LoVo (cell line): ENCODE measurements around the gene PLEKHA5.
A peak's percentile ranks its signal among the peaks of the same experiment; 100 is the strongest.
"Not testable (repeated sequence)": the region's sequence is repeated elsewhere in the genome, so short reads cannot be mapped to it uniquely, and the experiment has no call there.

Experiments used
- DNase-seq: peaks from one replicate; pipeline ENCODE4 v3.0.0-alpha.2; 2016; ENCODE audit warnings: low spot score

Gene PLEKHA5, protein sequence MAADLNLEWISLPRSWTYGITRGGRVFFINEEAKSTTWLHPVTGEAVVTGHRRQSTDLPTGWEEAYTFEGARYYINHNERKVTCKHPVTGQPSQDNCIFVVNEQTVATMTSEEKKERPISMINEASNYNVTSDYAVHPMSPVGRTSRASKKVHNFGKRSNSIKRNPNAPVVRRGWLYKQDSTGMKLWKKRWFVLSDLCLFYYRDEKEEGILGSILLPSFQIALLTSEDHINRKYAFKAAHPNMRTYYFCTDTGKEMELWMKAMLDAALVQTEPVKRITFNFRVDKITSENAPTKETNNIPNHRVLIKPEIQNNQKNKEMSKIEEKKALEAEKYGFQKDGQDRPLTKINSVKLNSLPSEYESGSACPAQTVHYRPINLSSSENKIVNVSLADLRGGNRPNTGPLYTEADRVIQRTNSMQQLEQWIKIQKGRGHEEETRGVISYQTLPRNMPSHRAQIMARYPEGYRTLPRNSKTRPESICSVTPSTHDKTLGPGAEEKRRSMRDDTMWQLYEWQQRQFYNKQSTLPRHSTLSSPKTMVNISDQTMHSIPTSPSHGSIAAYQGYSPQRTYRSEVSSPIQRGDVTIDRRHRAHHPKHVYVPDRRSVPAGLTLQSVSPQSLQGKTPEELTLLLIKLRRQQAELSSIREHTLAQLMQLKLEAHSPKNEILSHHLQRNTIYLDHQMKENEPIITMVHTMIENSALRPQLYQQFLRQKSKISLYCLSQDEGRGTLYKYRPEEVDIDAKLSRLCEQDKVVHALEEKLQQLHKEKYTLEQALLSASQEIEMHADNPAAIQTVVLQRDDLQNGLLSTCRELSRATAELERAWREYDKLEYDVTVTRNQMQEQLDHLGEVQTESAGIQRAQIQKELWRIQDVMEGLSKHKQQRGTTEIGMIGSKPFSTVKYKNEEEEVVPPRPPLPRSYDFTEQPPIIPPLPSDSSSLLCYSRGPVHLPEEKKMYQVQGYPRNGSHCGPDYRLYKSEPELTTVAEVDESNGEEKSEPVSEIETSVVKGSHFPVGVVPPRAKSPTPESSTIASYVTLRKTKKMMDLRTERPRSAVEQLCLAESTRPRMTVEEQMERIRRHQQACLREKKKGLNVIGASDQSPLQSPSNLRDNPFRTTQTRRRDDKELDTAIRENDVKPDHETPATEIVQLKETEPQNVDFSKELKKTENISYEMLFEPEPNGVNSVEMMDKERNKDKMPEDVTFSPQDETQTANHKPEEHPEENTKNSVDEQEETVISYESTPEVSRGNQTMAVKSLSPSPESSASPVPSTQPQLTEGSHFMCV

DNA sequence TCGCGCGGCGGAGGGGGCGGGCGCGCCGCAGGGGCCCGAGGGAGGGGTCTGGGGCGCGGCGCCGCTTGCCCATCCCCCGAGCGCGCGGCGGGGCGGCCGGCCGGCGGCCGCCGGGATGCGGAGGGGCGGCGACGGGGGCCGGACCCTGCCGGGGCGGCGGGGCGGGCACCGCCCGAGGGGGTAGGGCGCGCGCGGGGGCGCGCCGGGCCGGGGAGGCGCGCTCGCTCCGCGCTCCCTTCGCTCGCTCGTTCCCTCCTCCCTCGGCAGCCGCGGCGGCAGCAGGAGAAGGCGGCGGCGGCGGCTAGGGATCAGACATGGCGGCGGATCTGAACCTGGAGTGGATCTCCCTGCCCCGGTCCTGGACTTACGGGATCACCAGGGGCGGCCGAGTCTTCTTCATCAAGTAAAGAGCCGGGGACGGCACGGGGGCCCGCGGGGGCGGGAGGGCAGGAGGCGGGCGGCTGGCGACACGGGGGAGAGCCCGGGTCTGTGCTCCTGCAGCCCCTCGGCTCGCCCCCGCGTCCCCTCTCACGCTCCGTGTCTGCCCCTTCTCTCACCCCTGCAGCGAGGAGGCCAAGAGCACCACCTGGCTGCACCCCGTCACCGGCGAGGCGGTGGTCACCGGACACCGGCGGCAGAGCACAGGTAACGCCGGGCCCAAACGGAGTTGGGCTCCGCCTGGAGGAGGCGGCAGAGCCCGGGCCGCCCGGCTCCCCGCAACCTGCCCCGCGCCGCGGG lies at the start of gene PLEKHA5:
PLEKHA5 (plus strand) TSS at position 248 of the 738 bp plus-strand sequence; CDS start at position 315, 67 bp downstream.
- DNase-seq, result peak; percentile 81

DNA sequence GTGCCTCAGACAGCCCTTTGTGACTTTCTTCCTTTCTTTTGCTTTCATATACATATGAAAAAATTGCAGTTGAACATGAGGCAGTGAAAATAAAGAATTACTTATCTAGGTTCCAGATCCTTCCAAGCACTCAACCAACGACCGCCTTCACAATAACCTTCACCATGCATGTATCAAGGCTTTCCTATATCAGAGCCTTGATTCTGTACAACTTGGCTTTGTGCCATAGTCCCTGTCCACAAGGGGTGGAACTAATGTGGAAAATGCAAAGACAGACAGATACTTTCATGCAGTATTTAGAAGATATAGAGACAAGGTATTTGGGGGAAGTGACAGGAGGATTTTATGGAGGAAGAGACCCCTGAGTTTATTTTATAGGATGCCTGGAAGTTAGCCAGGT lies 48.6 kb upstream of the PLEKHA5 start:
- no peak for DNase-seq

GRCh38 chr12:19082365-19082911 lies 47.1 kb upstream of the PLEKHA5 start:
- no peak for DNase-seq

DNA sequence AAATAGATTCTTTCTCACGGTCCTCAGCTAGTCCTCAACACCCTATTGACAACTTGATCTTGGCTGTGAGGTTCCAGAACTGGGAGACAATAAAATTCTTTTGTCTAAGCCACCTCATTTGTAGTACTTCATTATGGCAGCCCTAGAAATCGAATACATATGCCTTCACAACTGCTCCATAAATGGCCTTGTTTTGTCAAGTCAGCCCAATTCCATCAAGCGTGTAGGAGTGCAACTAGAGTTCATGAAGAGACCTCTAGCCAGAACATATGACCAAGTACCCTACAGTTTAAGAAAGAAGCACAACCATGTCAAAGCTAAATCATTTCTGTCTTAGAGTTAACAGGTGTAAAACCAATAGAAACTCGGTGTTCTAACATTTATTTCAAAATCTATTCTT lies 45.0 kb upstream of the PLEKHA5 start:
- DNase-seq, result no peak

- no peak for DNase-seq
These were observed 44.4 kb upstream of the PLEKHA5 start for GRCh38 chr12:19085090-19085489.

- no peak for DNase-seq
These were observed 40.9 kb upstream of the PLEKHA5 start for GRCh38 chr12:19088606-19089005.

DNA sequence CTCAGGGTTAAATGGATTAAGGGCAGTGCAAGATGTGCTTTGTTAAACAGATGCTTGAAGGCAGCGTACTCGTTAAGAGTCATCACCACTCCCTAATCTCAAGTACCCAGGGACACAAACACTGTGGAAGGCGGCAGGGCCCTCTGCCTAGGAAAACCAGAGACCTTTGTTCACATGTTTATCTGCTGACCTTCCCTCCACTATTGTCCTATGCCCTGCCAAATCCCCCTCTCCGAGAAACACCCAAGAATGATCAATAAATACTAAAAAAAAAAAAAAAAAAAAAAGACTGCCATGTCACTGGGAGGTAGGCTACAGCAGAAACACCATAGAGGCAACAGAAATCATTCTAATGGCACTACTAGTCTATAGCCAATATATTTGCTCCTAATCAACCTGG lies 37.1 kb upstream of the PLEKHA5 start:
- not testable (repeated sequence) for DNase-seq

- DNase-seq, result no peak
These were observed 36.3 kb upstream of the PLEKHA5 start for GRCh38 chr12:19093218-19093617.

DNA sequence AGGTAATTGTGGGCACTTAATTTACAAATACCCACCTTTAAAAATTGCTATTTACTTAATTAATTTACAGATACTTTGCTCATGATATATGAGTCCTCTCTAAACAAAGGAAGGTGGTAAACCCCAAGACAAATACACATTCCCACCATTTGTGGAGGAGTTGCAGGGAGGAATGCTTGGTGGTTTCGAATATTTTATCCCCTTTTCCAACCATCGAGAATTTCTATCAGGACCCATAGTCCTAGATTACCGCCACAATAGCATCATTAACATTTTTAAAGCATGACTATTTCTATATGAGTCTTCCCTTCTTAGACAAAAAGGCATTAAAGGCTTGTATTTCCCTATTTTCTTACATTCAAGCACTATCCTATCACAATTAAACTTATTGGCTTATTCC lies 34.2 kb upstream of the PLEKHA5 start:
- no peak for DNase-seq

- DNase-seq, result peak; percentile 77
These were observed 33.6 kb upstream of the PLEKHA5 start for GRCh38 chr12:19095756-19096480.

DNA sequence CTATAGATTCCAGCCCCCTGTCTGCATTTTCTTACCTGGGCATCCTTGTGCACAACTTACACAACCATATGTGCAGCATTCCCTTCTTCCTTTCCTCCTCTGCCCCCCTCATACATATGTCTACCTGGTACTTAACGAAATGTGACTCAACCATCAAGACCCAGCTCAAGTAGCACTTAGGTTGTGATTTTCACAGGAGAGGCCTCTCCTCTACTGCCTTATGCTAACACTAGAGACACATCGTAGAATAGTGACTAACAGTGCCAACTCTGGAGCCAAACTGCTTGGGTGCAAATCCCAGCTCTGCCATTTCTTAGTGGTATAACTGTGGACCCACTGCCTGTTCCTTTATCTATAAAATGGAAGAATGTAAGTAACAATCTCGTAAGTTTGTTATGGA lies 24.1 kb upstream of the PLEKHA5 start:
- no peak for DNase-seq

- no peak for DNase-seq
These were observed 21.8 kb upstream of the PLEKHA5 start for GRCh38 chr12:19107750-19108149.

GRCh38 chr12:19110221-19110940 lies 19.2 kb upstream of the PLEKHA5 start:
- DNase-seq, result no peak

- DNase-seq, result no peak
These were observed 16.1 kb upstream of the PLEKHA5 start for GRCh38 chr12:19113464-19113863.

- no peak for DNase-seq
These were observed 14.2 kb upstream of the PLEKHA5 start for GRCh38 chr12:19115285-19115684.

DNA sequence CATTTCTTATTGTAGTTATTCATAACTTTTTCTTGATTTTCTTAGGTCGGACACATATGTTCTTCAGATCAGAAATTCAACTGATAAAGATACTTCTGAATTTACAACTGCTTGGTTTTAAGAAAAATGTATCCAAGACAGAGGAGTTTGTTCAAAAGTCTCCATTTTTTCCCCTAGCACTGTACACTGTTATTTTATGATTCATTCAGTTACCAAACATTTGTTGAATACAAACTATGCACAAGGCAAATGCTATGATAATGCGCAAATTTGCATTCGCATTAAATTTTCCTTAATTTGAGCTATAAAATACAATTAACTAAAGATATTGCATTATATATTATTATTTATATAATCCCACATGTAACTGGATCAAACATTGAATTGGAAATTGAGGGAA lies 10.1 kb upstream of the PLEKHA5 start:
- no peak for DNase-seq

DNA sequence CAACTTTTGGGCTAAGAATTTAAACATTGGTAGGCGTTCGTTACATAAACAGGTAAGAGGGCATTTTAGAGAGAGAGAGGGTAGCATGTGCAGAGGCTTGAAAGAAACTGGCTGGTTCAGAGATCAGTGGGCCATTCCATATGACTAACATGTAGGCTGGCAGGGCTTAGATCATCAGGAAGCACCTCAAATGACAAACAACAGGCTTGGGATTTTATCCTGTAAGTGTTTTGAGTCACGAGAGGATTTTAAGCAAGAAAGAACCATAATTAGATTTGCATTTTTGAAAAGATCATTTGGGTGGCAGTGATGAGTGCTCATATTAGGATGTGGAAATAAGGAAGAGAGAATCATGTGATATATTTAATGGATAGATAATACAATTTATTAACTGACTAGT lies 8.7 kb upstream of the PLEKHA5 start:
- no peak for DNase-seq

DNA sequence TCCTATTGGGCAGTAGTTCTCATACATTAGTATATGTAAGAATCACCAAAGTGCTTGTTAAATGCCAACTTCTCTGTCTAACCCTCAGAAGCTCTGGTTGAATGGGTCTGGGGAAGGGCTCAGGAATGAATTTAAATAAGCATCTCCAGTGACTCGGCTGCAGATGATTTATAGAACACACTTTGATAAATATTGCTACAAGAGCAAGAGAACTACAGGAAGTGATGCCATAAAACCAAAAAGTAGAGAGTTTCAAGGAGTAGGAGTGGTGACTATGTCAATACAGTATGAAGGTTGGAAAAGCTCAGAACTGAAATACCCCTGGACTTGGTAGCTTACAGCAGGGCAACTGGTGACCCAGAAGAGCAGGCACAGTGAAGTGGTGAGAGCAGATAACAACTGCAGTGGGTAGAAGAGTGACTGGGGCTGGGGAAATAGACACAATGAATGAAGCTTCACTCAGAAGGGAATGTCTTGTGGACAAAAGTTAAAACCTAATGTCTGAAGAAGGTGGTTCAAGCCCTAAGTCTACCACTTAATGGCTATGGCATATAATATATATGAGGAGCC lies 8.0 kb upstream of the PLEKHA5 start:
- no peak for DNase-seq

GRCh38 chr12:19125325-19125724 lies 4.2 kb upstream of the PLEKHA5 start:
- no peak for DNase-seq

DNA sequence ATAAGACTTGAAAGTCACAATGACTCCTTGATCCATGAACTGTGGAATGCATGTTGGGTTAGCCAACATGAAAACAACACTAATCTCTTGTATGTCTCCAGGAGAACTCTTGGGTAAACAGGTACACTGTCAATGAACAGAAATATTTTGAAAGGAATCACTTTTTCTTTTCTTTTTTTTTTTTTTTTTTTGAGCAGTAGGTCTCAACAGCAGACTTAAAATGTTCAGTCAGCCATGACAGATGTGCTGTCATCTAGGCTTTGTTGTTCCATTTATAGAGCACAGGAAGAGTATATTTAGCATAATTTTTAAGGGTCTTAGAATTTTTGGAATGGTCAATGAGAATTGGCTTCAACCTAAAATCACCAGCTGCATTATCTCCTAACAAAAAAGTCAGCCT lies 2.3 kb upstream of the PLEKHA5 start:
- no peak for DNase-seq
